OCI-LY3 (cell line): Measurements from ENCODE around the gene ORC3.
"Not testable (repeated sequence)": the region's sequence is repeated elsewhere in the genome, so short reads cannot be mapped to it uniquely, and the experiment has no call there.

Experiments
- H2AFZ ChIP-seq: fragments of 200-600, 300-600 bp; shearing (Covaris generic); 2 replicates; pipeline ENCODE4 v1.6.0; 2014; ENCODE audit warnings: antibody characterized with exemption, low read depth, low read length
- H3K27ac ChIP-seq: fragments of 200-600, 300-600 bp; sonication (generic); 2 replicates; pipeline ENCODE4 v1.5.1; 2014; ENCODE audit warnings: mild to moderate bottlenecking, low read length, moderate library complexity, mixed read lengths
- H3K27me3 ChIP-seq: fragments of 200-600, 300-600 bp; sonication (generic); 2 replicates; pipeline ENCODE4 v1.6.1; 2014; ENCODE audit warnings: low read depth, low read length, mixed read lengths
- H3K36me3 ChIP-seq: fragments of 200-600, 300-600 bp; sonication (generic); replicated peaks from 2 replicates; pipeline ENCODE3; 2014; ENCODE audit warnings: low read depth, low read length, mixed read lengths
- H3K4me1 ChIP-seq: fragments of 300-600, 200-600 bp; sonication (generic); 2 replicates; pipeline ENCODE4 v1.6.1; 2014; ENCODE audit warnings: low read length, mixed read lengths
- H3K4me2 ChIP-seq: fragments of 200-600, 300-600 bp; sonication (generic); 2 replicates; pipeline ENCODE4 v1.6.1; 2014; ENCODE audit warnings: low read length, mixed read lengths
- H3K4me3 ChIP-seq: fragments of 300-600, 200-600 bp; sonication (generic); 2 replicates; pipeline ENCODE4 v1.5.1; 2014; ENCODE audit warnings: antibody characterized with exemption, mild to moderate bottlenecking, low read length, moderate library complexity
- H3K79me2 ChIP-seq: fragments of 300-600, 200-600 bp; shearing (Covaris generic); 2 replicates; pipeline ENCODE4 v1.6.1; 2014; ENCODE audit warnings: mild to moderate bottlenecking, low read length, mixed read lengths
- H3K9ac ChIP-seq: fragments of 300-600, 200-600 bp; shearing (Covaris generic); 2 replicates; pipeline ENCODE4 v1.6.0; 2014; ENCODE audit warnings: mild to moderate bottlenecking, low read length, moderate library complexity
- H3K9me3 ChIP-seq: fragments of 200-600, 300-600 bp; shearing (Covaris generic); 2 replicates; pipeline ENCODE4 v1.6.1; 2014; ENCODE audit warnings: low read length, mixed read lengths; ENCODE audit not compliant: insufficient read depth
- H4K20me1 ChIP-seq: fragments of 200-600, 300-600 bp; sonication (generic); 2 replicates; pipeline ENCODE4 v1.6.1; 2016; ENCODE audit warnings: low read length, mixed read lengths; ENCODE audit not compliant: insufficient read depth
- EZH2phosphoT487 ChIP-seq: fragments of 200-600 bp; shearing (Covaris generic); IDR thresholded peaks from 2 replicates; pipeline ENCODE4 v1.6.1; 2018; ENCODE audit warnings: antibody characterized with exemption, mixed run types, low read depth
- TF ChIP-seq, protein P1 (sequence below): fragments of 200-600, 300-600 bp; sonication (generic); IDR thresholded peaks from 2 replicates; pipeline ENCODE4 v1.5.1; 2014; ENCODE audit warnings: antibody characterized with exemption, low read length, low read depth

Gene ORC3

DNA sequence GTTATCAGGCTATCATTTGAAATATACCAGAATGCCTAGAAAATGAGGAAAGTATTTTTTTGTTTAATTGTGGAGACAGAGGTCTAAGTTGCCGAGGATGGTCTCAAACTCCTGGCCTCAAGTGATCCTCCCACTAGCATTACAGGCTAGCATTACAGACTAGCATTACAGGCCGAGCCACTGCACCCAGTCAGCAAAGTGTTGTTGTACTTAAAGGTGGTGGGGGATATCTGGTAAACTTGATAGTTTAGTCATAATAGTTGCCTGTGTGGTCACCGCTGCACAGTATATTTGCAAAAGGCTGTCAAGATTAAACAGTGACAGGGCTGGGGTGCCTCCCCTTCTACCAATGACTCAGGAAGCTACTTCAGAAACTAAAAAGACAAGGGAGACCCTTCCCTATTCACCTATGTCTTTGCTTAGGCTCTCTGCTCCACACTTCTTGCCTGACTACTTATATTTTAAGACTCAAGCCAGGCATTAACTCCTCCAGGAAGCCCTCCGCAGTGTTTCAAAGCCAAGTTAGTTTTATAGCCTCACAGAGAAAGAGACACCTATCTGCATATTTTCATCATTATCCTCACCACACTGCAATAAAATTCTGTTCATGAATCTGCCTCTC, 115.2 kb downstream of the ORC3 start:
- H3K4me3 ChIP-seq = peak overlapping the region; percentile 38; the same call in 1 of the 2 replicates
- peaks cover 19% of the 10 kb centered on the region for H3K79me2 ChIP-seq
- peaks cover 7% of the 10 kb centered on the region for H3K36me3 ChIP-seq
- H3K4me2 ChIP-seq = peak overlapping the region; percentile 71
- TF ChIP-seq, protein P1, sequence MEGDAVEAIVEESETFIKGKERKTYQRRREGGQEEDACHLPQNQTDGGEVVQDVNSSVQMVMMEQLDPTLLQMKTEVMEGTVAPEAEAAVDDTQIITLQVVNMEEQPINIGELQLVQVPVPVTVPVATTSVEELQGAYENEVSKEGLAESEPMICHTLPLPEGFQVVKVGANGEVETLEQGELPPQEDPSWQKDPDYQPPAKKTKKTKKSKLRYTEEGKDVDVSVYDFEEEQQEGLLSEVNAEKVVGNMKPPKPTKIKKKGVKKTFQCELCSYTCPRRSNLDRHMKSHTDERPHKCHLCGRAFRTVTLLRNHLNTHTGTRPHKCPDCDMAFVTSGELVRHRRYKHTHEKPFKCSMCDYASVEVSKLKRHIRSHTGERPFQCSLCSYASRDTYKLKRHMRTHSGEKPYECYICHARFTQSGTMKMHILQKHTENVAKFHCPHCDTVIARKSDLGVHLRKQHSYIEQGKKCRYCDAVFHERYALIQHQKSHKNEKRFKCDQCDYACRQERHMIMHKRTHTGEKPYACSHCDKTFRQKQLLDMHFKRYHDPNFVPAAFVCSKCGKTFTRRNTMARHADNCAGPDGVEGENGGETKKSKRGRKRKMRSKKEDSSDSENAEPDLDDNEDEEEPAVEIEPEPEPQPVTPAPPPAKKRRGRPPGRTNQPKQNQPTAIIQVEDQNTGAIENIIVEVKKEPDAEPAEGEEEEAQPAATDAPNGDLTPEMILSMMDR = no peak
- TF ChIP-seq EZH2phosphoT487 = no peak
- peak overlapping the region; percentile 82 for H3K27ac ChIP-seq
- H2AFZ ChIP-seq = no peak overlapping the region
- H4K20me1 ChIP-seq = peaks cover 5% of the 10 kb centered on the region; the same call in 1 of the 2 replicates
- H3K27me3 ChIP-seq = no peaks in the 10 kb centered on the region
- no peaks in the 10 kb centered on the region for H3K9me3 ChIP-seq
- H3K4me1 ChIP-seq = peaks cover 40% of the 10 kb centered on the region
- H3K9ac ChIP-seq = peak overlapping the region; percentile 50; the same call in 1 of the 2 replicates

DNA sequence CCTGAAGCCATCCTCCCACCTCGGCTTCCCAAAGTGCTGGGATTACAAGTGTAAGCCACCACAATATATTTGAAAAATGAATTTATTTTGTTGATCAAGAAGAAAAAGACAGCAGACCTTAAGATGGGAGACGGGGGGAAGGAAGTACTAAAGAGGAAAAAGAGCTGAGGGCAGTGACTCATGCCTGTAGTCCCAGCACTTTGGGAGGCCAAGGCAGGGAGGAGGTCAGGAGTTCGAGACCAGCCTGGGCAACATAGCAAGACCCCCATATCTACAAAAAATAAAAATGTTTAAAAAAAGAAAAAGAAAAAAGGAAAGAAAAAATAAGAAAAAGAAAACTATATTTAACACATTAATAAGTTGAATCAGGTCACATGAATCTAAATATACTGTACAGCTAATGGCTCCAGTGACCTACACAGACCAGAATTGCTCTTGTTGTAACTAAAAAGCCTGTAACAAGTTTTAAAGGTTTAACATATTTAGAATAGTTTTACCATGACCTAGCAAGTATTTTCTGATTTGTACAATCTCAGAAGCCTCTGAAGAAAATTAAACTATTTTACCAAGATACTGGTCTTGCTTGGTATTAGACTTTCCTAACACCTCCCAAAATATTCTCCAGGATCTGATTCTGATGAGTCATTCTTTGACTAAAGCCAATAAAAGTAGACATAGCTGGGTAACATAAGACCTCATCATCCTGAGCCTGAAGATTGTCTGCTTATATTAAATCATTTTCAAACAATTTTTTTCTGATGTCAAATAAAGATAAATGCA, 116.4 kb downstream of the ORC3 start:
- Histone ChIP-seq H3K4me1 (peaks cover 40% of the 10 kb centered on the region), H3K4me3 (no peak overlapping the region), H3K27ac (no peak overlapping the region), H3K4me2 (no peak overlapping the region), H3K36me3 (peaks cover under 1% of the 10 kb centered on the region), H3K9ac (no peak overlapping the region), H2AFZ (no peak overlapping the region), H4K20me1 (no peaks in the 10 kb centered on the region), H3K9me3 (no peaks in the 10 kb centered on the region), H3K79me2 (peaks cover 7% of the 10 kb centered on the region), H3K27me3 (no peaks in the 10 kb centered on the region)
- TF ChIP-seq, protein P1 = no peak
- TF ChIP-seq EZH2phosphoT487 = no peak

DNA sequence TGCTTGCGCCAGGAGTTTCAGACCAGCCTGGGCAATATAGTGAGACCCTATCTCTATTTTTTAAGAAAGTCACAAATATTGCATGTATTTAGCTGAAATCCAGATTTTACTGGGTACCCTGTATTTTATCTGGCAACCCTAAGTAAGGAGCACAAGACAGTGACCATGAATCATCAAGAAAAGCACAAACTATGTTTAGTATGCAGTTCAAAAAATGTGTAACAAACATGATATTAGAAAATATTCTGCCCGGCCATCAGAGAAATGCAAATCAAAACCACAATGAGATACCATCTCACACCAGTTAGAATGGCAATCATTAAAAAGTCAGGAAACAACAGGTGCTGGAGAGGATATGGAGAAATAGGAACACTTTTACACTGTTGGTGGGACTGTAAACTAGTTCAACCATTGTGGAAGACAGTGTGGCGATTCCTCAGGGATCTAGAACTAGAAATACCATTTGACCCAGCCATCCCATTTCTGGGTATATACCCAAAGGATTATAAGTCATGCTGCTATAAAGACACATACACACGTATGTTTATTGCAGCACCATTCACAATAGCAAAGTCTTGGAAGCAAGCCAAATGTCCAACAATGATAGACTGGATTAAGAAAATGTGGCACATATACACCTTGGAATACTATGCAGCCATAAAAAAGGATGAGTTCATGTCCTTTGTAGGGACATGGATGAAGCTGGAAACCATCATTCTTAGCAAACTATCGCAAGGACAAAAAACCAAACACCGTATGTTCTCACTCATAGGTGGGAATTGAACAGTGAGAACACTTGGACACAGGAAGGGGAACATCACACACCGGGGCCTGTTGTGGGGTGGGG, 118.9 kb downstream of the ORC3 start:
- H4K20me1 ChIP-seq, H3K79me2 ChIP-seq, H3K9me3 ChIP-seq, H3K4me2 ChIP-seq, H3K9ac ChIP-seq, H3K27me3 ChIP-seq, H3K27ac ChIP-seq, H3K36me3 ChIP-seq, H3K4me3 ChIP-seq, H2AFZ ChIP-seq: not testable (repeated sequence)
- H3K4me1 ChIP-seq = peaks cover 35% of the 10 kb centered on the region

DNA sequence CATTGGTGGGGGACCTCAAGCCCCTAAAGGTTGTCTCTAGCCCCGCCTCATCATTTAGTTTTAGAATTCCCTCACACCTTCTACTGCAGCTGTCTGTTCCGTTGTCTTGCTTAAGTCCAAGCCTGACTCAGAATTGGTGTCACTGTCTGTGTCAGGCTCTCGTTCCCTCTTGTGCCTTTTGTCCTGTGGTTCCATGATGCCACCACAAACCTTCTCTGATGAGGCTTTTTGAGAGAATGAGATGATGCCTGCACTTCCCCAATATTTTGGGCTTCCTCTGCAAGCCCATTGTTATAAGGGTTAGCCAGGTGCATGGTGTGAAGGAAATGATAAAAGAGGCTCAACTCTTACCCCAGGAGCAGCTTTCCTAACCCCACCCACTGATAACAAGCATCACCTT, 120.2 kb downstream of the ORC3 start:
- H3K36me3 ChIP-seq = no peaks in the 10 kb centered on the region

DNA sequence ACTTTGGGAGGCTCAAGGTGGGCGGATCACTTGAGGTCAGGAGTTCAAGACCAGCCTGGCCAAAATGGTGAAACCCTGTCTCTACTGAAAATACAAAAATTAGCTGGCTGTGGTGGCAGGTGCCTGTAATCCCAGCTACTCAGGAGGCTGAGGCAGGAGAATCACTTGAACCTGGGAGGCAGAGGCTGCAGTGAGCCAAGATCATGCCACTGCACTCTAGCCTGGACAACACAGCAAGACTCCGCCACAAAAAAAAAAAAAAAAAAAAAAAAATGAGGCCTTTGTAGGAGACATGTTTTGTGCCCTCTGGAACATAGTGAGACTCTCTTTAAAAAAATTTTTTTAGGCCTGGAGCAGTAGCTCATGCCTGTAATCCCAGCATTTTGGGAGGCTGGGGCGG, 122.8 kb downstream of the ORC3 start:
- H3K9me3 ChIP-seq, H3K27me3 ChIP-seq, H4K20me1 ChIP-seq, H3K36me3 ChIP-seq, H3K9ac ChIP-seq, H3K79me2 ChIP-seq, H2AFZ ChIP-seq, H3K4me3 ChIP-seq, H3K27ac ChIP-seq, H3K4me2 ChIP-seq: not testable (repeated sequence)
- H3K4me1 ChIP-seq = peaks cover 10% of the 10 kb centered on the region

More for the DNA sequence above, 120.2 kb downstream of the ORC3 start:
- Histone ChIP-seq H3K4me1 (peaks cover 29% of the 10 kb centered on the region), H3K9ac (no peak overlapping the region), H3K27ac (no peak overlapping the region), H2AFZ (no peak overlapping the region), H3K4me2 (no peak overlapping the region), H3K79me2 (no peaks in the 10 kb centered on the region), H4K20me1 (no peaks in the 10 kb centered on the region), H3K9me3 (no peaks in the 10 kb centered on the region), H3K4me3 (no peak overlapping the region), H3K27me3 (no peaks in the 10 kb centered on the region)
- TF ChIP-seq EZH2phosphoT487 = no peak
- TF ChIP-seq, protein P1 = no peak
